NOMO-1 treated with dmso at 0.1 percent for 144 hours (cell line): ENCODE data around the gene CD226.
"Not testable (repeated sequence)": the region's sequence is repeated elsewhere in the genome, so short reads cannot be mapped to it uniquely, and the experiment has no call there.

Source experiments
- DNase-seq: peaks from one replicate; lab custom pipeline; 2025; ENCODE audit not compliant: unreplicated experiment; lab: John Stamatoyannopoulos, UW

CD226 gene

DNA sequence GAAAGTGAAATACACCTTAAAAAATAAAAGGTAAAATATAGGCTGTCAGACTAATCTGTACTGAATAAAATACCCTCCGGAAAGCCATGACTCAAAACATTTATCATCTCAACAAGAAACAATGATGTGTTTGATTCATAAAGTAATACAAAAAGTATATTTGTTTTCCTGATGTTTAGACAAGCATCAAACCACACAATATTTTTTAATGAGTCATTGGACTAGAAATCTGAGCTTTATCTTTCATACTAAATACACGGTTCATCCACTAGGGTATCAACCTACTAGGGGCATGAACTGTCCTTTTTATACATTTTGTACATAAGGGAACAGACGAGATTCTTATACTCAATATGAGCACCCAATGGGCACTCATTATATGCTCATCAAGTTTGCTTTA lies 31.3 kb downstream of the CD226 start:
- no peak for DNase-seq

DNA sequence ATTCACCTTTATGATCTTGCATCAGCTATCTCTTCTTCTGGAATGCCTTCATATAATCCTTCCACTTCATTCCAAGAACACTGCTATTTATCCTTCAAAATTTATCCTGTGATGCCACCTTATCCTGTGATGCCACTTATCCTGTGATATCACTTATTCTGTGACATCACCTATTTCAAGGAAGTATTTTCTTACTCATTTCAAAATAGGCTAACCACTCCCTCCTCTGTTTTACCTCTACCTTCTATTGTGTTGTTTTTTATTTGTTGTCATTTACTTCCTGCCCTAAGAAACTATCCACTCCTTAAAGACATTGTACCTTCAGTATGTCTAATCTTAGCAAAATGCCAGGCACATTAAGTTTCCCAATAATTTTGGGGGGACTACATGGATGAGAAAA lies 38.8 kb downstream of the CD226 start:
- no peak for DNase-seq

DNA sequence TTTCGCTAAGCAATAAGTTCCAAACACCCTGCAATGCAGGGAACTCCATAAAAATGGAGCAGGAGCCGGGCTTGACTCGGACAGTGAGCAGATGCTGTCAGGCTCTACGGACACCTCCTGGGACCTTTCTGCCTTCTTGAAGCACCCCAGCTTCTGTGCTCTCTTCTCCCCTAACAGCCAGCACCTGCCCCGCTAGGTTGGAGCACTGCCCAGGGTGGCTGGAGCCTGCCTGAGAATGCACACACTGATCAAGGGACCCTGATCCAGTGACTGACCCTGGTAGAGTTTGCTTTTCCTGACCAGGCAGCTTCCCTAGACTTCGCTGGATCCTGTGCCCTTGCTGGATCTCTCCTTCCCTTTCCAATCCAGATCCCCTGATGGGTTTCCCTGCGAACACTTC lies 40.9 kb downstream of the CD226 start:
- no peak for DNase-seq

DNA sequence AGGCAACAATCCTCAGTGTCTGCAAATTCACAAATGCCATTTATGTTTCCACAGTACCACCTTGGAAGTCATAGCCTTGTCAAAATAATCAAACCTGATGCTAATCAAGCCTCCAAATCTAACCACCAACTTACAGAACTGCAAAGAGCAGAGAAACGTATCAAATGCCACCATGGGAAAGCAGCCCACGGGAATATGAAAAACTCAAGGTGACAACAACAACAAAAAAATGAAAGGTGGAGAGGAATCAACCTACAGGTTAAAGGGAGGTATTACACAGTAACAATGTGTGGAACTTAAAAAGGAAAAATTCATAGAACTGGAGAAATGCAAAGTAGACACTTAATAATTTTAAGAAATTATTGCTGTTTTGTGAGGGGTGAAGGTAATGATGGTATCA lies 46.7 kb downstream of the CD226 start:
- no peak for DNase-seq

DNA sequence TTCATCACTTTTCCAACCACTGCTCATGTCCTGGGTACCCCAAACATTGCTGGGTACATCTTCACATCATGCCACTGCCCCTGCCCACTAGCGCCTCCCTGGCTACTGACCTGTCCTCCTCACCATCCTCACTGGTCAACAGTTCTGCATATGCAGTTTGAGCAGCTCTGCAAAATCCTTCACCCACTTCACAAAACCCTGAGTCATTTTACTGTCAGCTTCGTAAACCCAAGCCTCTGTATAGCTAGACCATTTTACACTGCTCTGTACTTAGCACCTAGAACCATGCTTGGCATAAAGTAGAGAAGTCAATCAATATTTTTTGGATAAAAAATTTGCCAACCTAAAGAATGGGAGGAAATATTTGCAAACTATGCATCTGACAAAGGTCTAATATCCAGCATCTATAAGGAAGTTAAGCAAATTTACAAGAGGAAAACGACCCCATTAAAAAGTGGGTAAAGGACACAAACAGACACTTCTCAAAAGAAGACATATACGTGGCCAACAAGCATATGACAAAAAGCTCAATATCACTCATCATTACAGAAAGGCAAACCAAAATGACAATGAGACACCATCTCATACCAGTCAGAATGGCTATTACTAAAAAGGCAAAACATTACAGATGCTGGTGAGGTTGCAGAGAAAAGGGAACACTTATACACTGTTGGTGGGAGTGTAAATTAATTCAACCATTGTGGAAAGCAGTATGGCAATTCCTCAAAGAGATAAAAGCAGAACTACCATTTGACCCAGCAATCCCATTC lies 48.3 kb downstream of the CD226 start:
- DNase-seq, result not testable (repeated sequence)

DNA sequence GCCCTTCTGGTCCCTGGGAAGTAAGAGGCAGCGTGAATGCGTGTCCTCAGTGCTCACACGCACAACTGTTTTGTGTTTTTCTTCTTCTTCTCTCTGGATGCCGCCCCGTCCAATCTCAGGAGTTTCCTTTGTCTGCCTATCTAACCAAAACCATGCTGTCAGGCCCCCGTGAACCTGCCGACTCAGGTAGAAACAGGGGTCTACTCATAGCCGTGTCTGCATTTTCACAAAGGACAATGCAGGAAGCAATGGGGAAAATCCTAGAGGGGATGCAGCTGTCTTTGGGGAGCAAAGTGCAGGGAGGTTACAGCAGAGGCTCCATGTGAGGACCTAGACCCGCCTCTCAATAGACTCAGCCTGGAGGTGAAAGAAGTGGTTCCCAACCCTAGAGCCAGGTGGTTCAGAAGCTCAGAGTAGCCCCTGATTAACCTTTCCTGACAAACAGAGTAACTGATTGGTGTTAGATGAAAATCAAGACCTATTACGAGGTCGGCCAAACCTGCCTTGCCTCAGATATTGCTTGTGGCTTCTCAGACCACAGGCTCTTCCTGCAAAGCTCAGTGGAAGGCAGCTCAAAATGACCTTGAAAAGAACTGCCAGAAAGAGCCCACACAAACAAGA lies 49.3 kb downstream of the CD226 start:
- DNase-seq, result no peak

DNA sequence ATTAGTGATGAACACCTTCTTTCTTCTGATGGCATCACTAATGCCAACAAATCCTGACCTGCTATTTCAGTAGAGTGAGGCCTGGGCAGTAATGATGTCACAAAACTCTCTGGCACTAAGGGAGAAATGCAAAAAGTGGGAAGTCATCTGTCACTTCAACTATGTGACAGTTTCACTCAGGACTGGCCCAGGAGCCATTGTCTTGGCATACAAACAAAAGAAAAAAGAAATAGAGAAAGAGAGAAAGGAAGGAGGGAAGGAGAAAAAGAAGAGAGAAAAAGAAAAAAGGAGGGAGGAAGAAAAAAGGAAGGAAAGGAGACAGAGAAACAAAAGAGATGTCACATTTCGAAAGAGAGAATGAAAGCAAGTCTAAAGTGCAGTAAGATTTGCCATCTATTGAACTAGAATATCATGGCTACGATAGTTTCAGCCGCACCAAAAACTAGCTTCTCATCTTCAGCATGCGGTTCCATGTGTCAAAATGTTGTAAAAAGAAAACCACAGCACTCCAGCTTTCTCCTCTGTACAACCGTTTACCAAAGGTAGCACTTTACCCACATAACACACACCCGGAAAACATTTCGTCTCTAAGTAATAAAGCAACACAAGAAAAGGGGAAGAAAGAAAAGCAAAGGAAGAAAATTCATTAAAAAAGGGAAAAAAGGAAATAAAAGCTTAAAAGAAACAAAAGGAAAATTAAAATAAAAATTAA lies 50.1 kb downstream of the CD226 start:
- peak; percentile 23 for DNase-seq

DNA sequence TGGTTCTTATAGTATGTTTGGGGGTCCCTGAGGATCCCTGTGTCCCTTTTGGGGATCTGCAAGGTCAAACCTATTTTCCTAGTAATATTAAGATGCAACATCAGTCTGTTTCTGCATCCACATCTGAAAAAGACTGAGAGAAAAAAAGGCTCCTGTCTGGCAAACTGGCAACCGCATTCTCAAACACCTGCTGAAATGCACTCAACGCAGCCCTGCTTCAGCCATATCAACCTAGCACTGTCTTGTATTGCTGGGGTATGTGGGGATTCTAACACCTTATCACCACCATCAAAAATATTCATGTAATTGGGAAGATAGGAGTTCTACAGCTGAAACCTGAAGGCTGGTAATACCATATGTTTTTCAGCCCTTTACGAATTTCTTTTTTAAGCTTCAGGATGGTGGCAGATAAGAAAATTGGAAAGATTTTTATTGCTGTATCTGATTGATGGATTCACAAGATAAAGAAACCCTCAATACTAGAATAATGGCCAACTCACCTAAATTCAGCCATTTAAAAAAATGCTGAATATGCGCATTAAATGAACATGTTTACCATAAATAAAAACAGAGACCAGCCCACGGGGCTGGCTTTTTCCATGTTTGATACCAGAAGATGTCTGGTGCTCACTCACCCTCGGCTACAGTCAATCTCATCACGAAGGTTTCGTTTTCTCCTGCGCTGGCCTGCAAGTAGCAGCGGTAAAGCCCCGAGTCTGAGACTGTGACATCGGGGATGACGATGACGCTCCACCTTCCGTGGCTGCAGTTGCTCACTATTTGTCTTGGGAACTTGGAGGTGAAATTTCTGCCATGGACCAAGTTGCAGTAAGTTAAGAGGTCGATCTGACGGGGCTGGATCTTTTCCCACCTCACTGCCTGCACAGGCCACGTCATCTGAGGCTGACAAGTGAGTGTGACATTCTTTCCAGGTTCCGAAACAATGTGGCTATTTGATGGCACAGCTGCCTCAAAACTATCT lies 52.3 kb downstream of the CD226 start:
- no peak for DNase-seq

DNA sequence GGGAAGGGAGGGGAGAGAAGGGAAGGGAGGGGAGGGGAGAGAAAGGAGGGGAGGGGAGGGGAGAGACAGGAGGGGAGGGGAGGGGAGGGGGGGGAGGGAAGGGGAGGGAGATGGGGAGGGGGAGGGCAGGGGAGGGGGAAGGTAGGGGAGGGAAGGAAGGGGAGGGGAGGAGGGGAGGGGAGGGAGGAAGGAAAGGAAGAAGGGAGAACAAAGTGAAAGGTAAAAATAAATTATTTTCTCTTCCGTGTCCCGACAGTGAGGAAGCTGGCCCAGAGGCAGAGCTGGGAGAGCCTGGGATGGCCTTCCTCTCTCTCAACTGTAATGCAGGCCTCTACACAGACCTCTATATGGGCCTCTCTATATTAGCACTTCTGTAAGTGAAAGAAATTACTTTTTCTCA lies 53.2 kb downstream of the CD226 start:
- no peak for DNase-seq

DNA sequence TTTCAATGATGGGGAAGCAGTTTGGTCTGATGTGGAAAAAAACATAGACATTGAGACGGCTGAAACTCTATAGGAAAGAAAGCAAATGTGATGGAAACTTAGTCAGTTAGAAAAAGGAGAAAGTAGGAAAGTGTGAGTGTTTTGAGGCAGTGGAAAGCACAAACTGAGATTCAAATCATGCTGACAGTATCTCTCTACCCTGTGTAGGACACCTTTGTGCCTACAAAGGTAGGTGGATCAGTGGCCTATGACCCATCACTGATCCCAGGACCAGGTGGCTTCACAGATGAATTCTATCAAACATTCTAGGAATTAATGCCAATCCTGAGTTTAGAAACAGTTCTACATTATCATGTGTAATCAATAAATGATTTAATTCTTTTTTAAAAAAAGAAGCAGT lies 57.1 kb downstream of the CD226 start:
- no peak for DNase-seq

DNA sequence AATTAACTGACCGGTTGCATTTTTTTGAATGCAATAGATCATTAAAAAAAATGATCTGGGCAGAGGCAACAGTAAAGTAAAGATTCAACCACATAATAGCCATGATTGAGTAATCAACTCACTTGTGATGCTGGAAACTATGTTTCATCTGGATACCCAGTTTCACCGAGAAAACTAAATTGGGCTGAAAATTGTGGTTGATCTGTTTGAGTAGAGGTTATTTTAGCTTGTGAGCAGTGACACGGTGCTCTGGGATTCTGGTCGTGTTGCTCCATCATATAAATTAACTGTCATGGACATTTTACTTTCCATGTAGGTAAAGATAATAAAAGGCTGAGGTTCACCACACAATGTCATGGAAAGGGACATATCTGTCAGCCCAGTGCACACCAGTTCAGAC lies 58.7 kb downstream of the CD226 start:
- no peak for DNase-seq

DNA sequence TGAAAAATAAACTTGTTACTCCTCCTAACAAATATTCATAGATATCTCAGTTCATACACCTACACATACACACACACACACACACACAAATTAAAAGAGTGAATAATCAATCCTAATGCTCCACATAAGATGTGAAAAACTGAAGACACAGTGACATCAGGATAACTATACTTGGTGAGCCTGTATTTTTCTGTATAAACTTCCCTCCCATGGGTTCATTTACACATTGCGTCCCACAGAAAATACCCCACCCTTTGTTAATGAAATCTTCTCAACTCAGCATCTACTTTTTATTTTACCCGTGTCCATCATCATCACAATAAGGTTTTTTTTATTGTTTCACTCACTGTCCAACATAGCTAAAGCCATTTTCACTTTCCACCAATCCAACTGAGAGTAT lies 60.4 kb downstream of the CD226 start:
- DNase-seq, result no peak

DNA sequence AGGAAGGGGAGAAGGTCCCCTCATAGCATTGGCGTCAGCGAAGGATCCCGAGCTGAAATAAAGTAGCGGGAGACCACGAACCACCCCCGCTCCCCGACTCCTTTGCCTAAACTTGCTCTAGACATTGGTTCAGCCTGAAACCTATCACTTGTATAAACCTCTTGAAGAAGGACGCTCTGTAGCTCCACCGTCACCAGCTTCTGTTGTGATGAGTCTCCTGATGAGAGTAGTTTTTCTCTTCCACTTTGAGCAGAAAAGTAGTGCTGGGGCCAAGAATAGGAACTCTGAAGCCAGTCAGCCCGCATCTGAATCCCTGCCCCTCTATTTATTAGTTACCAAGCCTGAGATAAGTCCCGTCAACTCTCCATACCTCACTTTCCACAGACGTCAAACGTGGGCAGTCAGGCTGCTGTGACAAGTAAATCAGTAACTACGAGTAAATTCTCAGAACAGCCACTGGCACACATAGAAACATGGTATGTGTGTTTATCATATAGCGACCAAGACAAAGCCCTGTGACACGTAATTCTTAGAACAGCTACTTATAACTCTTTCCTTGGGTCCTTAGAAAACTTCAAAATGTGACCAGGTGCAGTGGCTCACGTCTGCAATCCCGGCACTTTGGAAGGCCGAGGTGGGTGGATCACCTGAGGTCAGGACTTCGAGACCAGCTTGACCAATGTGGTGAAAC lies 61.7 kb downstream of the CD226 start:
- no peak for DNase-seq

DNA sequence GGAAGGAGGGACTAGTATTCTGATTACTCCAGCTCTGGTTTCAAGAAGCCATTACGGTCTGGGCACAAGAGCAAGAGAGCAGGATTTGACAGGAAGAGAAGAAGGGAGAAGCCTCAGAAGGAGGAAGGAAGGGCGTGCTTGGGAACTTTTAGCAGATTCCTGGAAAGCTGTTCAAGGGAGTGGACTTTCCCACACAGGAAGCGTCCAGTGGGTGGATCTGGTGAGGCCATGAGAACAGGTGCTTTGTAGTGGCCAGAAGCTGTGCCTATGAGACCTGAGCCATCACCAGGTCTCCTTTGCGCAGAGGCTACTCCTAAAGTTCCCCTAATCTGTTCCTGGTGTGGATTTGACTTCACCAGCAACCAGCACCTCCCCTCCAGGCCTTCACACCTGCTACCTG lies 62.3 kb downstream of the CD226 start:
- DNase-seq, result no peak

DNA sequence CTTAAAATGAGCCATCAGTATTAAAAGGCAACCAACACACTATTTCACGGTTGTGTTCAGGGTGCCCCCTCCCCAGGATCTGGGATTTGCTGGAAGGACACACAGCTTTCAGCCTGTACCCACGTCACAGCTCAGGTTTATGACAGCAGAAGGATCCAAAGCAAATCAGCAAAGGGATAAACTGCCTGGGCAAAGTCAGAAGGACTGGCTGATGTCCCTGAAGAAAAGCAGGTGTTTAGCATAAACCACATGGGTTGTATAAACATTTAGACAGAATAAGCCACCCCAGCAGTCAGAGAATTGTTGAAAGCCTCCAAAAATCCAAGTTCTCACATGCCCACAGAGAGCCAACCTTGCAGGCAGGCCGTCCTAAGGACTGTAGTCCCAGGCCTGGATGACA lies 63.9 kb downstream of the CD226 start:
- no peak for DNase-seq

DNA sequence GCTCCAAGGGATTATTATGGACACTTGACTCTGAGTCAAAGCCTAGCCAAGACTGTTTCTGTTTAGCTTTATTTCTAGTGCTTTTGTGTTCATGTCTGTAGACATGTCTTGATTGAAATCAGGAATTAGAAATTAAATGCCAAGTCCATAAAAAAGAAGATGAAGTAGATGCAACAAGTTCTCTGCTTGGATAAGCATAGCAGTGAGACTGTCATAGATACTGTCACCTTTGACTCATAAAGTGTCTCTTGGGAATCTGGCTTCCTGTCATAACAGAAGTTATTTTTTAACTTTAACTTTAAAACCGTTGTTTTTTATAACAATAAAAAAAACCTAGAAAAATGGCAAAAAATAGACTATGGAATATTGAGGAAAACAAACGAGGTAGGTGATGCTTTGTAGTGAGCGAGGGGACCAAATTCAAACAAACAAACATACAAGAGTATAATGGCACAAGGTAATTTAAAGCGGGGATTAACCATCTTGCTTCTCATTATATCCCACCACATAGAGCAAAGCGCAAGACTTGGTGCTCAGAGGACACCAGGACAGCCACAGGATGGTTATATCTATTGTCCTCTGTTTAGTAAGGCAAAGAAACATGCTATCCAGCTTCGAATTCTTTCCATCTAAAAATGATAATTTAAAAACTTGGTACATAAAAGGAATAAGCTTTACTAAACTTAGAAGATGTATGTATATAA lies 64.6 kb downstream of the CD226 start:
- no peak for DNase-seq

DNA sequence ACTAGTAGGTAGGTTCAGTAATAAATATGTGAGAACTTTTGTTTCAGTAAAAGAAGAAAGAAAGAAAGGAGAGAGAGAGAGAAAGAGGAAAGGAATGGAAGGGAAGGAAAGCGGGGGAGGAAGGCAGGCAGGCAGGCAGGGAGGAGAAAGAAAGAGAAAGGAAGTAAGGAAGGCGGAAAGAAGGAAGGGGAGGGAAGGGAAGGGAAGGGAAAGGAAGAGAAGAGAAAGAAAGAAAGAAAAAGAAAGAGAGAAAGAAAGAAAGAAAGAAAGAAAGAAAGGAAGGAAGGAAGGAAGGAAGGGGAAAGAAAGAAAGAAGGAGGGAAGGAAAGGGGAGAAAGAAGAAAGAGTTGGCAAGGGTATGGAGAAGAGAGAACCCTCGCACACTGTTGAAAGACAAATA lies 67.6 kb downstream of the CD226 start:
- DNase-seq, result no peak

DNA sequence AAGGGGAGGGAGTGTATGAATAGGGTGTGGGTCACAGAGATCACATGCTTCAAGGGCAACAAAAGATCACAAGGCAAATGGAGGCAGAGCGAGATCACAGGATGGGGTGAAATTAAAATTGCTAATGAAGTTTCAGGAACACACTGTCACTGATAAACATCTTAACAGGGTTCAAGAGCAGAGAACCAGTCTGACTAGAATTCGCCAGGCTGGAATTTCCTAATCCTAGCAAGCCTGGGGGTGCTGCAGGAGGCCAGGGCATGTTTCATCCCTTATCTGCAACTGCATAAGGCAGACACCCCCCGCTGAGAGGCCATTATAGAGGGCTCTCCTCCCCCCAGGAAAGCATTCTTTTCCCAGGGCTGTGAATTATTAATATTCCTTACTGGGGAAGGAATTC lies 68.6 kb downstream of the CD226 start:
- DNase-seq, result not testable (repeated sequence)

DNA sequence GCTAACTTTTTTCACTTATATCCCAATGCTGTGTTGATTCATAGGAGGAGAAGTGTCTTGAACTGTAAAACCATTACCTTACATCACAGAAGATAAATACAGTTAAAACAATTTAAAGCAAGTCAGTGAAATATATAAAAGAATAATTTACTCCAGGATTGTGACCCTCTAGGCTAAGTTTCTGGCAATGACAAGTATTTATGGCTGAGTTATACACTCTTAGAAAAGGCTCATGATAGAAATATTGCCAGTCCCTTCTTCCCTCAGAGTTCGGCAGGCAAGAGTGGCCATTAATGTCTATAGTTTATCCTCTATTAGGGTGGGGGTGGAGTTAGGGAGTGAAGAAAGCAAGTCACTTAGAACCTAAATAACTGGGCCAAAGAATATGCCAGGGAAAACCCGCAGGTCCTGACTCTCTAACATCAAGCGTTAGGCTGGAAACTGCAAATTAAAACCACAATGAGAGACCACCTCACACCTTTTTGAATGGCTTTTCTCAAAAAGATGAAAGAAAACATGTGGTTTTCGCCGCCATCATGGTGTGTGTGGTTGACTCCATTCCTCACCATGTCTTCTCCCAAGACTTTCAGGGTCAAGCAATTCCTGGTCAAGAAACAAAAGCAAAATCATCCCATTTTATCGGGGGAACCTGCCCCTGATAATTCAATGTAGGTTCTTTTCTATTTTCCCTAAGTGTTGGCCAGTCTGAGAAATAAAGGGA lies 69.3 kb downstream of the CD226 start:
- no peak for DNase-seq
